ENCODE measurements around the gene CHCHD4.
"Not testable (repeated sequence)": the region's sequence is repeated elsewhere in the genome, so short reads cannot be mapped to it uniquely, and the experiment has no call there.

CHCHD4 gene

DNA sequence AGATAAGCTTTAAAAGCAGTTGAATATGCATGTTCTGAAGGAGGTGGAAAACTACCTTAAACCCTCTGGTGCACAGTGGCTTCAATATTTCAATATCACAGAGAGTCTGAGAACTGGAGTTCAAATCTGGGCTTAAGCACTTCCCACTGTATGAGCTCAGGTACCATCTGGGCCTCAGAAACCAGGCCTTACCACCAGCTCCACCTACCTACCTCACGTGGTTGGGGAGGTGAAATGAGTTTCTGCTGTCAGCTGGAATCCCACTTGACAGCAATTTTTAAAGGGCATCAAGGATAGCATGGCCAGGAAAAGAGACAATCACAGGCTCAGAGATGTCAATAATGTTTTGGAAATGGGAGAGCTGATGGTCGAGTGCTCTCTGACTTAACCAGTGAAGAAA, 5.0 kb downstream of the CHCHD4 start:
- no peak for DNase-seq (ENCODE audit: low spot score)

DNA sequence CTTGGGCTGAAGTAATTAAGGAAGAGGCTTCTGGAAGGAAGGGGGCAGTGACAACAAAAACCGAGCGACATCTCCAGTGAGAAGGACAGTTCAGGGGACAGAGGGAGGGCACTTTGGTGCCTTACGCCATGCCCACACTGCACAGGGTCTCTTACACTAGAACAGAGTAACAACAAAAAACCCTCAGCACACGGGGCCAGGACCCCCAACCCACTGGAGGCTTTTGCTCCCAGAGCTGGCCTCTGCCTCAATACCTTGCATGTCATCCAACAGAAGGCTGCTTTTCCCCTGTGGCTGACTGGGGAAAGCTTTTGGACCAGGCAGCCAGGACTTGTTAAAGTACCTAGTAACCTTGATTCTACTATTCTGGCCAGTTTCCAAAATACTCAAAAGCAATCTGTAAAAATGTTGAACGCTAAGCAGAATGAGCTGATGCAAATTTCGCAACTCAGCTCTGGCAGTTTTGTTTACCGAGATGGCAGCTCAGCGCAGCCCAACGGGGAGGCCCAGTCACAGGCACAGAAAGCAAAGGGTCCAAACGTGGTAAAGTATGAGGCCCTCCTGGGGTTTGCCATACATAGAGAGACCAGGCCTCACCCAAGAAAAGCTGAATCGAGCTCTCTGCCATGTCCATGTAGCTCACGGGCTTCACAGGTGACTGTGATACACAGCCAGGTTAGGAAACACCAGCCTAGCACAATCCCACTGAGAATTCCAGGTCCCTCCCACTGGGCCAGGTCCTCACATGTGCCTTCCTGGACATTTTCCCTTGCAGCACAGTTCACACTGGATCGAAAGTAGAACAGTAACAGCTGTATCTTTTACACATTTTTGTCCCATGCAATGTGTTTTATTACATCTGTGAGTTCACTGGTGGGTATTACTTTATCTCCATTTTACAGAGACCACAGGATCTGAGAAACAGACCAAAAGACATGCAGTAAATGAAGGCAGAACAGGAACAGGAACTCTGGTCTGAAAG, 6.0 kb downstream of the CHCHD4 start:
- DNase-seq (ENCODE audit: low spot score) = no peak

DNA sequence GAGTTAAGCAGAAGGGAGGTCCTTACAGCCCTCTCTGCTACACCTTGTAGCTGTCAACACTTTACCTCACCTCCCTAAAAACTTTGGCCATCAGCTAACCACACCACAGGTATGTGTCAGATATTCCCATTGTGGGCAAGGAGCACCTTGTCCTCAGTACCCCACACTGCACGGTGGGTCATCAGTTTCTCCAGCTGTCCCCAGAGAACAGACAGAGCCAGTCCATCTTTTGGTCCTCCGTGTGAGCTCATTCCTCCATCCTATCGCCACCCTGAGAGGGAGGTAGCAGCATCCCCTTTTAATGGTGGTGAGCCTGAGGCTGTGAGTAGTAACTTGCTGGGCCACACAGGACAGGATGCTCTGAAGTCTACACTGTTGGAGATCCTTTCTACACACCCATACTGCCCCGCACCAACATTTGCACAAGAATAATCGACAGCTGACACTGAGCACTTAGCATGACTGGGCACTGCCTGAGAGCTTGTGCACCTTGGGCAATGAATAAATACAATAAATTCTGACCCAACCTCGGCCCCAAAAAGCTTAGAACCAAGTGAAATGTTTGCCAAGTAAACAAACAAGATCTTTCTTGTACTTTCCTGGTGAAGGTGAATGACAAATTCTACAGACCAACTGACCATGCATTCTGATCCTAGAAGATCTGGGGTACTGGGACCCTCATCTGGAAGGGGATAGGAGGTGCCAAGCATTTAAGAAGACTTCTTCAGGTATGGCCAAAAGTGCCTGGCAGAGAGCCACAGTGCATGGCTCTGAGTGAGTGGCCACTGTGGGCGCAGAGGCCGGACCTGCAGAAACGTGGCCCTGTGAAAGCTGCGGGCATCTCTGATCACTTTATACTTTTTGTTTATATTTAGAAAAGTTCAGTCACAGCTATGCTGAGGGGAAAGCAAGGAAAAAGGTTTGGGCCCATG, 6.9 kb downstream of the CHCHD4 start:
- no peak for DNase-seq (ENCODE audit: low spot score)

DNA sequence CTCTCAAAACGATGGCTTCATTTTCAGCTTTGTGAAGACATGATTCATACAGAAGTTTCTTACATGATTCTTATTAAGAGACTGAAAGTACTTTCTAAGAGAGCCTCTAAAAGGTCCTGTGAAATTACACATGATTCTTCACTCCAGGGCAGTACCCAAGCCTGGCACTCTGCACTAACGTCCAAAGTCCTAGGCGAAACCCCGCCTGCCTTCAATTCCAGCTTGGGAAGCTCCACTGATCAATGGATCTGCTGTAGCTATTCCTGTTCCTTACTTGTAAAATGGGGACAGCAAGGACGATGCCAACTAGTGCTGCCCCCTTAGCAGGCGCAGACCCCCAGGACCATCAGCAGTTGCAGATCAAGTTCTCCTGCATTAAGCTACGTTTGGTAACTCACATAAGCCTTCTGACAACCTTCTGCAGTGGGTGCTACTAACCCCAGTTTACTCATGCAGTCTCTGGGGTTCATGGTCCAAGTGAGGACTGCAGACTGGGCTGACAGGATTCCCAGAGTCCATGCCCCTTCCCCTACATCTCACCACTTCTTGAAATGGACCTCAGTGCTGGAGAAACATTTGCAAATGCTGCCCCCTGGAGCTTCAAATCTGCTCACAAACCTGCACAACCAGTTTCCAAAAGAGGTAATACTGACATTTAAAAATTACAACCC, 10.6 kb downstream of the CHCHD4 start:
- no peak for DNase-seq (ENCODE audit: low spot score)

DNA sequence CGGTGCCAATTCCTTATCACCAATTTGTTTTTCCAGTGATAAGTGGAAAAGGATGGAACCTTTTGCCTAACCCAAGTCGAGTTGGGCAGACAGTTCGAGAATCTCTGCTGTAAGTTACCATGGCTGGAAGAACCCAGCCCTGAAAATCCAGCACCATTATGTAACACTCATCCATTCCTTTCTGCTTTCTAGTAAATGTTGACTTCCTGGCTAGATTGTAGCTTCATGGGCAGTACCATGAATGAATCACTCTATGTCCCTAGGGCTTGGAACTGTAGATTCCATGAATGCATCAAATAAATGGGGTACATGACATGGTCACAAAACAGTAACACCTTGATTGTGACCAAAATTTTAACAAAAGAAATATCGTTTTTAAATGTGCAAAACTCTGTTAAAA, 14.0 kb downstream of the CHCHD4 start:
- DNase-seq (ENCODE audit: low spot score) = no peak

DNA sequence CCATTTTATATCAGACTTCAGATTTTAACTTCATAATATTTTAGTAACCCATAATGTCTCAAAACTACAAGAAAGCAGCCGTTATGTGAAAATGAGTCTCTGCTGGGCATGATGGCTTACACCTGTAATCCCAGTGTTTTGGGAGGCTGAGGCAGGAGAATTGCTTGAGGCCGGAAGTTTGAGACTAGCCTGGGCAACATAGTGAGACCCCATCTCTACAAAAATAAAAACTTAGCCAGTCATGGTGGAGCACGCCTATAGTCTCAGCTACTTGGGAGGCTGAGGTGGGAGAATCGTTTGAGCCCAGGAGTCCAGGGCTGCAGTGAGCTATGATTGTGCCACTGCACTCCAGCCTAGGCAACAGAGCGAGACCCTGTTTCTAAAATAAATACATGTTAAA, 14.8 kb downstream of the CHCHD4 start:
- not testable (repeated sequence) for DNase-seq (ENCODE audit: low spot score)

DNA sequence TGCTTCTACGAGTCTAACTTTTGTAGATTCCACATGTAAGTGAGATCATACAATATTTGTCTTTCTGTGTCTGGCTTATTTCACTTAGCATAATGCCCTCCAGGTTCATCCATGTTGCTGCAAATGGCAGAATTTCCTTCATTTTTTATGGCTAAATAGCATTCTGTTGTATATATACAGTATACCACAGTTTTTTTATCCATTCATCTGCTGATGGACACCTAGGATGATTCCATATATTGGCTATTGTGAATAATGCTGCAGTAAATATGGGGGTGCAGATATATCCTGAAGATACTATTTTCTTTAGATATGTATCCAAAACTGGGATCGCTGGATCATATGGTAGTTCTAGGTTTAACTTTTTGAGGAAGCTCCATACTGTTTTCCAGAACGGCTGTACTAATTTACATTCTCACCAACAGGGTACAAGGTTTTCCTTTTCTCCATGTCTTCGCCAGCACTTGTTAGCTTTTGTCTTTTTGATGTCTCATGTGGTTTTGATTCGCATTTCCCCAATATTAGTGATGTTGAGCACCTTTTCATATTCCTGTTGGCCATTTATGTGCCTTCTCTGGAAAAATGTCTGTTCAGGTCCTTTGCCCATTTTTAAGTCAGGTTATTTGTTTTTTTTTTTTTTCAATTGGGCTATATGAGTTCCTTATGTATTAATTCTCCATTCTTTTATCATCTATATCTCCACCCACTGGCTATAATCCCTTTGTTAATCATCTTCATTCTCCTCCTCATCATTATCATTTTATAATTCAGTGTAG, 26.9 kb downstream of the CHCHD4 start:
- no peak for DNase-seq (ENCODE audit: low spot score)

DNA sequence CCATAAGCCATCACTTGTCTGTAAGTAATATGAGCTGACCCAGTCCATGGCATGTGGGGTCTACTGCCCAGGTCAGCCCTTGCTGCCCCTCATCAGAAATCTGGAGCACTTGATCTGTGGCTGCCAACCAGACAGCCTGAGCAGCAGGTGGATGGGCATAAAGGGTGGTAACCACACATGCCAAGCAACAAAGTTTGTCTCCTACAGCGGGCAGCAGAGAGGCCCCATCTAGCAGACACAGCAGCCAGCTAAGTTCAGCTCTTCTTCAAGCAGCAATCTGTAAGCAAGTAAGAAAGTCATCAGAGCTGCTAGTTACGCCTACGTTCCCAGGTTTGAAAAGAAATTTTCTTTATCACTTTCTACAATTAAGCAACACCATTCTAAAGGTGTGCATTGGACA, 27.9 kb downstream of the CHCHD4 start:
- DNase-seq (ENCODE audit: low spot score) = no peak

DNA sequence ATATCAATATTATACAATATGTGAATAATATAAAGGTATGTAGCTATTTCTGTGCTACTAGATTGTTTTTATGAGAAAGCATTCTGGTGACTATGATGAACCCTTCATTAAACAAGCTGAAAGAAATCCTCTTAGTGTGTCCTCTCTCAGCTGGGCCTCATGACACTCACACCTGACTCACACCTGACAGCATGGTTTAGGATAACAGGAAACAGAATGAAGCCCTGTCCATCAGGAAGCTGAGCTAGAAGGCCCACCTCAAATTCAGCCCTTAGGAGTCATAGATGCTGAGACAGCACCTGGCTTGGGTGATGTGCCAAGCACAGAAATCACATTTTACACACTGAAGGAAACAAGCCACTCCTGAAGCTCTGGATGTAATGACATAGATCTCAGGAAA, 30.8 kb downstream of the CHCHD4 start:
- no peak for DNase-seq (ENCODE audit: low spot score)

DNA sequence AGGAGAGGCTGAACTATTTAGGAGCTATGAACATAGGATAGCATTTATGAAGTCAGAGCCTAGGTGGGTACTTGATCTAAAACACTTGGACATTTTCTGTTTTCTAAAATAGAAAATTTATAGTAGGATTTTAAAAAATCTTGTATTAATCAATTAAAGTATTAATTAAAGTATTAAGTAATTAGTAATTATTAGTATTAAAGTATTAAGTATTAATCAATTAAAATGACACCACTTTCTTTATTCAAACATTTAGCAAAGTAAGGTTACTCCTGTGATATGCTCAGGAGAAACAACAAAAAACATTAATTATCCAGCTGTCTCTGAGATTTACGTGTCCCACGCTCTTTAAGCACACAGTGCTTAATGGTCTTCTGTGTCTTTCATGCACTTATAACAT, 32.2 kb downstream of the CHCHD4 start:
- no peak for DNase-seq (ENCODE audit: low spot score)

DNA sequence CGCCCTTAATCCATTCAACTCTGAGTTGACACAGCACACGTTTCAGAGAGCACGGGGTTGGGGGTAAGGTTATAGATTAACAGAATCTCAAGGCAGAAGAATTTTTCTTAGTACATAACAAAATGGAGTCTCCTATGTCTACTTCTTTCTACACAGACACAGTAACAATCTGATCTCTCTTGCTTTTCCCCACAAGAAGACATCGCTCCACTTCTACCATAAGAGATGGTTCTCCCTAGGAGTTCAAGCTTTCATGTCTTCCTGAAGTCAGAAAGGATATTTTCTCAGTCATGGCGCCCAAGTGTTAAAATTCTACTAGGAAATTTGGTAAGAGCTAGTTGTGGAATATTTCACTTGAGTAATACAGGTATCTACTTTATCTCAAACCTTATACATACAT, 32.7 kb downstream of the CHCHD4 start:
- DNase-seq (ENCODE audit: low spot score) = not testable (repeated sequence)

DNA sequence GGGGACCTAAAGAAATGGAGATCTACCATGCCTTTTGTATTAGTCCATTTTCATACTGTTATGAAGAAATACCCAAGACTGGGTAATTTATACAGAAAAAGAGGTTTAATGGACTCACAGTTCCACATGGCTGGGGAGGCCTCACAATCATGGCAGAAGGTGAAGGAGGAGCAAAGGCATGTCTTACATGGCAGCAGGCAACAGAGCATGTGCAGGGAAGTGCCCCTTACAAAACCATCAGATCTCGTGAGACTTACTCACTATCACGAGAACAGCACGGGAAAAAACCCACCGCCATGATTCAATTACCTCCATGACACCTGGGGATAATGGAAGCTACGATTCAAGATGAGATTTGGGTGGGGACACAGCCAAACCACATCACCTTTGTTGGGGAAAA, 37.2 kb downstream of the CHCHD4 start:
- DNase-seq (ENCODE audit: low spot score) = not testable (repeated sequence)

DNA sequence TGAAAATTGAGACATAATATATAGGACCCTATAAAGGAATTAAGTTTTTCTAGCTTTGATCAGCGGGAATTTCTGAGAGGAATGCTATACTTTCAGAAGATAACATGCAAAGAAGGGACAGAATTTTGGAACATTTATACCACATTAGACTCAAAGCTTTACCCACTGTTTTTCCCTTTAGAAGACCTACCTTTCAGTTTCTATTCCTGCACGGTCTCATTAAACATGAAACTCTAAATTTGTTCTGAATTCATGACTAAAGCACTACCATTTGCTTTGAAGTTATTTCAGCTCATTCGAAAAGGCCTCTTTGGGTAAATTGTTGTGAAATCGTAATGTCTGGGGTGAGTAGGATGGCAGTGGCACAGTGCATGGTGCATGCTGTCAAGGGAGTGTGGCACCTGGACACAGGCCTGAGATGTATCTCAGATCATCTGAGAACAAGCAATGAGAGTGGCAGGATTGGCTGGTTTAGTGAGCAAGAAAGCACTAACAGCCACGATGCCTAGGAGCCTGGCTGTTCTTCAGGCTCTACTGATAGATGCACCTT, 42.5 kb downstream of the CHCHD4 start:
- no peak for DNase-seq (ENCODE audit: low spot score)

DNA sequence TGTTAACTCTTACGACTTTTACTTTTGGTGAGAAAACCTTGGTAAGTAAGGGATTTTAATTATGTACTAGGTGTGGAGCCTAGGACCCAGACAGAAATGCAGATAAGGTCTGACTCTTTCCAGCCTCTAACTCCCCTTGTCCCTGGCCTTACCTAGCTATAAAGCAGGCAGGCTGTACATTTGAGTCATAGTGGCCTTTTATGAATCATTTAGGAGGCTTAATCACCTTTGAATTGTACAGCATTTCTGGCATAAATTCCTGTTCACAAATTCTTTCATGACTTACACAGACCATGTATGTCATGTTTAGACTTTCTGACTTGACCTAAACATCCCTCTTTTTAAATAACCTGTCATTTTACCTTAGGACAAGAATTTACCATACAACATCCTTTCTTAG, 47.4 kb downstream of the CHCHD4 start:
- DNase-seq (ENCODE audit: low spot score) = no peak

DNA sequence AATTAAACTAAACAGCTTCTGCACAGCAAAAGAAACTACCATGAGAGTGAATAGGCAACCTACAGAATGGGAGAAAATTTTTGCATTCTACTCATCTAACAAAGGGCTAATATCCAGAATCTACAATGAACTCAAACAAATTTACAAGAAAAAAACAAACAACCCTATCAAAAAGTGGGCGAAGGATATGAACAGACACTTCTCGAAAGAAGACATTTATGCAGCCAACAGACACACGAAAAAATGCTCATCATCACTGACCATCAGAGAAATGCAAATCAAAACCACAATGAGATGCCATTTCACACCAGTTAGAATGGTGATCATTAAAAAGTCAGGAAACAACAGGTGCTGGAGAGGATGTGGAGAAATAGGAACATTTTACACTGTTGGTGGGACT, 49.4 kb downstream of the CHCHD4 start:
- not testable (repeated sequence) for DNase-seq (ENCODE audit: low spot score)

DNA sequence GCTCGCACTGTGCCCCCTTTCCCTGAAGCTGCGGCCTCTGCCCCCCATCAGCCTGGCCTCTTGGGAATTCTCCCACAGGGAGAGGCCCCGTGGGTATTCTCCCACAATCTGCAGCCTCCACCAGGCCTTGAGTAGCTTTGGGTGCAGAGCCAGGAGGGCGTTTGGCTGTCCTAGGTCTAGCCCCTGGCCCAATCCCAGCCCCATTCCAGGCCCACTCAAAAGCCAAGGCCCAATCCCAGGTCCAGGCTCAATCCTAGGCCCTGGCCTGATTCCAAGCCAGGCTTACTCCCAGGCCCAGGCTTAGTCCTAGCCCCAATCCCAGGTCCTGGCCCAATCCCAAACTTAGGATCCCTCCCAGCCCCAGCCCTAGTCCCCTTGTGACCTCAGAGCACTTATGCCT, 59.8 kb downstream of the CHCHD4 start:
- no peak for DNase-seq (ENCODE audit: low spot score)

DNA sequence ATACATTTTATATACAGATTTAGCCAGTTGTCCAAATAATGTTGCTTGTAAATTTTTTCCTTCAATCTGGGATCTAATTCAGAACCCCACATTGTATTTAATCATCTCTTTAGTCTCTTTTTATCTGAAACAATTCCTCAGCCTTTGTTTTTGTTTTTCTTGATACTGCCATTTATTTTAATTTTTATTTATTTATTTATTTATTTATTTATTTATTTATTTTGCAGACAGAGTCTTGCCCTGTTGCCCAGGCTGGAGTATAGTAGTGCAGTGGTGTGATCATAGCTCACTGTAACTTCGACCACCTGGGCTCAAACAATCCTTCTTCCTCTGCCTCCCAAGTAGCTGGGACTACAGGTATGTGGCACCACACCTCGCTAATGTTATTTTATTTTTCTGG, 61.5 kb downstream of the CHCHD4 start:
- DNase-seq (ENCODE audit: low spot score) = no peak

Measured in AG08395 (cell line).